HG02623 (cell line): ENCODE measurements around the gene MLXIPL.
"Not testable (repeated sequence)": the region's sequence is repeated elsewhere in the genome, so short reads cannot be mapped to it uniquely, and the experiment has no call there.

Experiments
- ATAC-seq: cut with Tn5 transposase; IDR thresholded peaks from one replicate; pipeline ENCODE4 v1.9.1; 2021; ENCODE audit warnings: moderate library complexity; ENCODE audit not compliant: unreplicated experiment

Gene MLXIPL

GRCh38 chr7:73582664-73583202 lies 41.6 kb downstream of the MLXIPL start:
- no peak for ATAC-seq

GRCh38 chr7:73581006-73581405 lies 43.3 kb downstream of the MLXIPL start:
- not testable (repeated sequence) for ATAC-seq

GRCh38 chr7:73578342-73579128 lies 45.8 kb downstream of the MLXIPL start, which contains the start of gene TBL2:
TBL2 (minus strand) TSS chr7:73578579; CDS start chr7:73578549, 30 bp downstream.
- peak; percentile 84 for ATAC-seq

- peak; percentile 3 for ATAC-seq
These were observed 46.5 kb downstream of the MLXIPL start for GRCh38 chr7:73577627-73578341.

GRCh38 chr7:73573791-73574190 lies 50.5 kb downstream of the MLXIPL start:
- ATAC-seq: no peak

GRCh38 chr7:73573276-73573675 lies 51.0 kb downstream of the MLXIPL start:
- ATAC-seq: no peak

- no peak for ATAC-seq
These were observed 51.5 kb downstream of the MLXIPL start for GRCh38 chr7:73572767-73573186.

GRCh38 chr7:73570977-73571376 lies 53.3 kb downstream of the MLXIPL start:
- no peak for ATAC-seq

- no peak for ATAC-seq
These were observed 53.8 kb downstream of the MLXIPL start for GRCh38 chr7:73570521-73570920.

GRCh38 chr7:73569042-73569608 lies 55.2 kb downstream of the MLXIPL start:
- ATAC-seq: no peak

GRCh38 chr7:73567846-73568685 lies 56.3 kb downstream of the MLXIPL start:
- ATAC-seq: no peak

- ATAC-seq: no peak
These were observed 57.2 kb downstream of the MLXIPL start for GRCh38 chr7:73567140-73567539.

GRCh38 chr7:73566431-73566830 lies 57.9 kb downstream of the MLXIPL start:
- ATAC-seq: not testable (repeated sequence)

- ATAC-seq: no peak
These were observed 58.5 kb downstream of the MLXIPL start for GRCh38 chr7:73565675-73566340.

GRCh38 chr7:73560109-73560835 lies 64.0 kb downstream of the MLXIPL start:
- ATAC-seq: no peak

- peak; percentile 55 for ATAC-seq
These were observed 66.7 kb downstream of the MLXIPL start, which contains the start of gene BCL7B for GRCh38 chr7:73557397-73558257. BCL7B (minus strand) TSS chr7:73557690; CDS start chr7:73557578, 112 bp downstream.

GRCh38 chr7:73557108-73557396 lies 67.3 kb downstream of the MLXIPL start:
- peak; percentile 78 for ATAC-seq
